NB4 (cell line): ENCODE data around the gene LIF.
A peak's percentile ranks its signal among the peaks of the same experiment; 100 is the strongest.

Source experiments
- DNase-seq: peaks from one replicate; pipeline ENCODE4 v3.0.0; 2010; ENCODE audit warnings: low read depth
- H3K4me3 ChIP-seq: one replicate; pipeline ENCODE4 v1.5.1; 2011; ENCODE audit warnings: mild to moderate bottlenecking, low read depth, low read length, moderate library complexity
- MYC ChIP-seq: IDR thresholded peaks from 2 replicates; pipeline ENCODE4 v1.6.1; 2011; ENCODE audit warnings: low read depth, low read length
- POLR2A ChIP-seq: IDR thresholded peaks from 2 replicates; pipeline ENCODE4 v1.6.1; 2011; ENCODE audit warnings: mild to moderate bottlenecking; ENCODE audit not compliant: insufficient read length; ENCODE audit errors: extremely low read depth
- TF ChIP-seq, protein P1 (sequence below): IDR thresholded peaks from one replicate; pipeline ENCODE4 v1.5.1; 2012; ENCODE audit warnings: low read depth, low read length
- TF ChIP-seq, protein P2 (sequence below): IDR thresholded peaks from 2 replicates; pipeline ENCODE4 v1.6.1; 2011; ENCODE audit warnings: low read depth, low read length

Gene LIF

DNA sequence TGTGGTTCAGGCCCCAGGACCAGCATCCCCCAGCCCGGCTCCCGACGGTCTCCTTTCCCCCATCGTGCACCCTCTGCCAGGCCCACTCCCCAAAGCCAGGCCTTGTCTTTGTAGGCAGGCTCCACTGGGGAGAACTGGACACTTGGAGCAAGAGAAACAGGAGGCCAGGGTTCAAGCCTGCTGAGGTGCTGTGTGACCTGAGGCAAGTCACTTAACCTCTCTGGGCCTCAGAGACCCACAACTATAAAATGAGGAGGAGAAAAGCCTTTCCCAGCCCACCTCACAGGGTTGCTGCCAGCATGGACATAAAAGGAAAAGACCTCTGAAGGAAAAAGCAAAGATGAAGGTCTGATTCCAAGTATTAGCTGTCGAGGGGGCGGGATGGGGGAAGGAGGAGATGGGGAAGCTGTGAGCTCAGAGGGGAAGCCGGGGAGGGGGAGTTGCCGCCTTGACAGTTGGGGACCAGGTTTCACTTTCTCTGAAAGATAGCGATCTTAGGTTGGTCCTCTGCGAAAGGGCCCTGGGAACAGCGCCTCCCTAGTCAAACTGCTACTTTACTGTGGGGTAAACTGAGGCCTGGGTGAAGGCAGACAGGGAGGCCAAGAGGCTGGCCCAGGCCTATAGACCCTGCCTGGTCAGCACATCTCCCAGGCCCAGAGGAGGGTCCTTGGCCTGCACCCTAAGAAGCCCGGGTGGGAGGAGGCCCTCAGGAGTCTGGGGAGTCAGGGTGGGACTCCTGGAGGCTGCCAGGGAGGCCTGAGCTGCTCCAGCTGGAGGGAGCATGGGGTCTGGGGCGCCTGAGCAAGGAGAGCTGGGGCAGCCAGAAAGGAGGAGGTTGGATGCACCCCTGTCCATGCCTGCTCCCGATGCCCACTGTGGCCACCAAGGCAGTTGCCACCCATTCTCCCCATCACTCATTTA is 21.1 kb upstream of the LIF start:
- TF ChIP-seq POLR2A (no peak), MYC (no peak)
- TF ChIP-seq, protein P1, sequence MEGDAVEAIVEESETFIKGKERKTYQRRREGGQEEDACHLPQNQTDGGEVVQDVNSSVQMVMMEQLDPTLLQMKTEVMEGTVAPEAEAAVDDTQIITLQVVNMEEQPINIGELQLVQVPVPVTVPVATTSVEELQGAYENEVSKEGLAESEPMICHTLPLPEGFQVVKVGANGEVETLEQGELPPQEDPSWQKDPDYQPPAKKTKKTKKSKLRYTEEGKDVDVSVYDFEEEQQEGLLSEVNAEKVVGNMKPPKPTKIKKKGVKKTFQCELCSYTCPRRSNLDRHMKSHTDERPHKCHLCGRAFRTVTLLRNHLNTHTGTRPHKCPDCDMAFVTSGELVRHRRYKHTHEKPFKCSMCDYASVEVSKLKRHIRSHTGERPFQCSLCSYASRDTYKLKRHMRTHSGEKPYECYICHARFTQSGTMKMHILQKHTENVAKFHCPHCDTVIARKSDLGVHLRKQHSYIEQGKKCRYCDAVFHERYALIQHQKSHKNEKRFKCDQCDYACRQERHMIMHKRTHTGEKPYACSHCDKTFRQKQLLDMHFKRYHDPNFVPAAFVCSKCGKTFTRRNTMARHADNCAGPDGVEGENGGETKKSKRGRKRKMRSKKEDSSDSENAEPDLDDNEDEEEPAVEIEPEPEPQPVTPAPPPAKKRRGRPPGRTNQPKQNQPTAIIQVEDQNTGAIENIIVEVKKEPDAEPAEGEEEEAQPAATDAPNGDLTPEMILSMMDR, result no peak
- TF ChIP-seq, protein P2, sequence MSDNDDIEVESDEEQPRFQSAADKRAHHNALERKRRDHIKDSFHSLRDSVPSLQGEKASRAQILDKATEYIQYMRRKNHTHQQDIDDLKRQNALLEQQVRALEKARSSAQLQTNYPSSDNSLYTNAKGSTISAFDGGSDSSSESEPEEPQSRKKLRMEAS, result no peak
- DNase-seq, result peak; percentile 83
- H3K4me3 ChIP-seq, result peak overlapping the region; percentile 74

DNA sequence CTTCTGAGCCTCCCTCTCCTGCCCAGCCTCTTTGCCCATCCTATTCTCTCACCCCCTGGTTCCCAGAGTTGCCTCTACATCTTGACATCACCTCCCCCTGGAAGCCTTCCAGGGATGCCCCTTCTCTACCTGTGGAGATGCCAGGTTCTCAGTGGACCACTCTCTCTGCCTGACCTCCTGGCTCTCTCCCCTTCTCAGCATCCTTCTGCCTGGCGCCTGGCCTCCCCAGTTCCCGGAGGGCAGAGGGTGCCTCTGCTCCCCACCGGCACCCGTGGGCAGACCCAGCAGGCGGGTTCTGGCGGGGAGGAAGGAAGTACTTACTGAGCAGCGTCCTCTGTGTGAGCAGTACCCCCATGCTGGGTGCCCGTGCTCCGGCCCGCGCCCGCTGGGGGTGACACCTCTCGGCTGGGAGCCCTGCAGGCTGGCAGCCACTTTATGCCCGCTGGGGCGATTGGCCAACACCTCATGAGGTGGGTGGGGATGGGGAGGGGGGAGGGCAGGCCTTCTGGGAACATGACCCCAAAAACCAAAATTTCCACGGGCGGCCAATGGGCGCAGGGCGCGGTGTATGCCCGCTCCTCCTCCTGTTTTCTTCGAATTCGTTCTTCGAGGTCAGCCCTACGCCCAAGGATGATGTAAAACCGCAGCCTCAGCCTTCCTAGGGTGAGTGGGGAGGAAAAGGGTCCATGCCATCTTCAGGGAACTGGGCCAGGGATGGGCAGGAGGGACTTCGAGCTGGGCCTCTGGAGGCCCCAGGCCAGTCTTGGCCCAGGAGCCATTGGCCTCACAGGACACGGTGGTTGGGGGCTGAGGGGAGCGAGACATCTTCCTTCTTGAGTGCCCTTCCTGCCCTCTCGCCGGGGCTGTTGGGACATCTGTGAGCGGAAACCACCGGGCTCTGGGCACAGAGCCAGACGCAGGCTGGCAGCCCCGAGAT is 20.2 kb upstream of the LIF start, which contains the start of gene OSM:
OSM (minus strand) TSS at position 407 of the 937 bp plus-strand sequence; CDS start at position 355, 52 bp downstream.
- peak within 1 kb of the TSS; percentile 74 for H3K4me3 ChIP-seq
- DNase-seq, result peak; percentile 92
- no peak for TF ChIP-seq MYC
- TF ChIP-seq POLR2A, result peak; percentile 37
- TF ChIP-seq, protein P1, result no peak
- TF ChIP-seq, protein P2, result 0 out of 2 replicates have a peak, but pooled peaks have one; percentile 5

DNA sequence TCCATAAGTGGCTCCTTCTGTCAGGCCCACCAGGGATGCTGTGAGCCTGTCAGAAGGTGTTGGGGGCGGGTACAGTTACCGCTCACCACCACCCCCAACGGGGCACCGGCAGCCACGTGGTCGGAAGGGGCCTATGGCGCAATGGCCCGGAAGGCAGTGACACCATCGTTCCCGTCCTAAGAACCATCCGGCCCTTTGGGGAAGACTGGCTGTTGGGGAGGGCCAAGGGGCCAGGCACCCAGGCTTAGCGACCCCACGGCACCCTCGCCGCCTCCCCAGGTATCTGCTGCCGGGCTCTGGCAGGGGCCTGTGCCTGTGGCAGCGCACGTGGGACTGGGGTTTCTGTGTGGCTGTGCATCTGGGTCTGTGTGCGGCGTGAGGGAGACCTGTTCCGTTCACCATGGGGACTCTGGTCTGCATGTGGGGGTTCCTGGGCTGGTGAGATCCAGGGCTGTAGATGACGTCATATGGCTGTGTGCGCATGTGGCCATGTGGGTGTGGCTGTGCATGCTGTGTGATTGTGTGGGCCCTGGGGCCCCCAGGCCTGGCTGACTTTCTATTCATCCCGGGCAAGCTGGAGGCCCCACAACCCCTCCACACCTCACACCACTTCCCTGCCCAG is 19.4 kb upstream of the LIF start:
- DNase-seq, result peak; percentile 96
- H3K4me3 ChIP-seq, result peak overlapping the region; percentile 74
- TF ChIP-seq MYC (peak; percentile 84), POLR2A (peak; percentile 56)
- TF ChIP-seq, protein P1, result no peak
- TF ChIP-seq, protein P2, result peak; percentile 96

DNA sequence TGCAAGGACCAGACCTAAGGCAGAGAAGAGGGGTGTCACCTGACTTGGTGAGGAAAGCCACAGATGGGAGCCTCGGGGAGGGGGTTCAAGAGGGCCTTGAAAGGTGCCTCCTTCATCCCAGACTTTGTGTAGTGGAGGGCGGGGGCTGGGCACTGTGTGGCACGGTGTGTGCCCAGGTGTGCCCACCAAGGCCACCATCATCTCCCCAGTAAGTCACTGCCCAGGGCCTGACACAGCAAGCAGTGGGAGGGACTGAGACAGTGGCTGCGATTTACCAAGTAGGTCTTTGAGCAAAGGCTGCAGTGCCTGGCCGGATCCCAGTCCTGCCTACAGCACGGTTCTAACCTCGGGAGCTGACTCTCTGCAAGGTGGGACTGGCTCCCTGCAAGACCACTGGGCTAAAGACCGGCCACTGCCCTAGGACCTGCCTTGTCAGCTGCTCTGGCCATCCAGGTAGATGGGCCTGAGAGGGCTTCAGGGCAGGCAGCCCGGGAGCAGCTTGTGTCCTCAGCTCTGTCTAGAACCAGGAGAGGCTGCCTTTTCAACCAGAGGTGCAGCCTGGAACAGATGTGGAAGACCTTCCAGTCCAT is 18.7 kb upstream of the LIF start:
- peak overlapping the region; percentile 74 for H3K4me3 ChIP-seq
- TF ChIP-seq POLR2A, result no peak
- no peak for TF ChIP-seq MYC
- TF ChIP-seq, protein P1, result no peak
- TF ChIP-seq, protein P2, result no peak
- DNase-seq, result peak; percentile 32

DNA sequence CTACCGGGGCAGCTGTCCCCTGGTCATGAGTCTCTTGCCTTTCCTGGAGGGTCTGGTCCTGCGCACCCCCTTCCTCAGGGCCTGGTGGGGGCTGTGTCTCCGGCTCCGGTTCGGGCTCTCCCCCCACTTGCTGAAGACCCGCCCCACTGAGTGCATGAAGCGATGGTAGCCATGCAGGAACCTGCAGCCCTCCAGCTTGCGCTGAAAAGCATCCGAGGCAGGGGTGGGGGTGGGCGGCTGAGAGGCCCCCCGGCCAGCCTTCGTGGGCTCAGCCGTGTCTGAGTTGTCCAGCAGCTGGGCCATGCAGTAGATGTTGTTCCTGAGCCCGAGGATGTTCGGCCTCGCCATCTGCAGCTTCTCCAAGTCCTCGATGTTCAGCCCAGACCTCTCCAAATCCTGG is 17.3 kb upstream of the LIF start:
- DNase-seq, result no peak
- H3K4me3 ChIP-seq, result no peak overlapping the region
- TF ChIP-seq POLR2A, result no peak
- TF ChIP-seq MYC, result no peak
- TF ChIP-seq, protein P1, result no peak
- TF ChIP-seq, protein P2, result no peak
